GM19035 (cell line): ENCODE results near the gene ZMYM4.
"Not testable (repeated sequence)": the region's sequence is repeated elsewhere in the genome, so short reads cannot be mapped to it uniquely, and the experiment has no call there.

Experiments
- ATAC-seq: cut with Tn5 transposase; IDR thresholded peaks from one replicate; pipeline ENCODE4 v1.9.1; 2021; ENCODE audit not compliant: unreplicated experiment

ZMYM4 gene

DNA sequence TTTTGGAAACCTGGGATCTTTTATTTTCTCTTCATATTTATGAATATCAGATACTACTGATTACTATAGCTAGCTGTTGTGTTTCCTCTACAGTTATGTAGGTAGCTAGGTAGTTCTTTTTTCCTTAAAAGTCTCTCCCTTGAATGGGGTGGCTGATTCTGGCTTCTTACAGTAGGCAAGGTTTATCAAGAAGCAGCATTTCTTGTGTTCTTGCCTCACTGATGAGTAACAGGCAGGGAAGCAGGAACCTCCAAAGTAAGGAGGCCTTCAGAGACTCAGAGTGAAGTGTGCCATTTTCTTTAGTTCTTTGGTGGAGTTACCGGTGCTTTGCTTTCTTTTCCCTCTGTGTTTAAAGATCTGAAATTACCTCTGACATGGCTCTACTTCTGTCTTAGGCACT lies 56.0 kb downstream of the ZMYM4 start:
- ATAC-seq: no peak

GRCh38 chr1:35326246-35326866 lies 57.8 kb downstream of the ZMYM4 start:
- no peak for ATAC-seq

- not testable (repeated sequence) for ATAC-seq
Observed at GRCh38 chr1:35331618-35332017, 63.1 kb downstream of the ZMYM4 start.

DNA sequence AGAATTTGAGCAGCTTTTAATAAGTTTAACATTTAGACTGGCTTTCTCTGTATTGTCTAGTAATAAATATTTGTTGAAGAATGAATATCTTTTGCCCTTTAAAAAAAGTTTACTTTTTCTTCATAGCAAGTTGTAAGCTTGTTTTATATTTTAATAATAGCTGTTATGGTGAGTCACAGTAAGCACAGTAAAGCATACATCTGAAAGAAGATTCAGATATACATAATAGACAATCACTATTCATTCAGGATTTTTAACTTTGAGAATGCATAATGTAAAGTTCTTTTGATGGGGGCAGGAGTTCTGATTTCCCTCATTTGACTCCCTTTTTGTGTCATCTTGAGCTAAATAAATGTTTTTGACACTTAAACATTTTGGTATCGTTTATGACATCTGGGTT lies 66.0 kb downstream of the ZMYM4 start:
- no peak for ATAC-seq

DNA sequence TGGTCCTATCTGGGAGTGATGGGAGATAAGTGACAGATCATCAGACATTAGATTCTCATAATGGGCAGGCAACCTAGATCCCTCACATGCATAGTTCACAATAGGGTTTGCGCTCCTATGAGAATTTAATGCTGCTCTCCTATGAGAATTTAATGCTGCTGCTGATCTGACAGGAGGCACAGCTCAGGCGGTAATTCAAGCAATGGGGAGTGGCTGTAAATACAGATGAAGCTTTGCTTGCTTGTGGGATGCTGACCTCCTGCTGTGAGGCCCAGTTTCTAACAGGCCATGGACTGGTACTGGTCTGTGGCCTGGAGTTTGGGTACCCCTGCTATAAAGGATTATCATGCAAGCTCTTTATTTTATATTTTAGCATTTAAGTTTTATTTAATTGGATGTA lies 72.0 kb downstream of the ZMYM4 start:
- ATAC-seq: no peak

DNA sequence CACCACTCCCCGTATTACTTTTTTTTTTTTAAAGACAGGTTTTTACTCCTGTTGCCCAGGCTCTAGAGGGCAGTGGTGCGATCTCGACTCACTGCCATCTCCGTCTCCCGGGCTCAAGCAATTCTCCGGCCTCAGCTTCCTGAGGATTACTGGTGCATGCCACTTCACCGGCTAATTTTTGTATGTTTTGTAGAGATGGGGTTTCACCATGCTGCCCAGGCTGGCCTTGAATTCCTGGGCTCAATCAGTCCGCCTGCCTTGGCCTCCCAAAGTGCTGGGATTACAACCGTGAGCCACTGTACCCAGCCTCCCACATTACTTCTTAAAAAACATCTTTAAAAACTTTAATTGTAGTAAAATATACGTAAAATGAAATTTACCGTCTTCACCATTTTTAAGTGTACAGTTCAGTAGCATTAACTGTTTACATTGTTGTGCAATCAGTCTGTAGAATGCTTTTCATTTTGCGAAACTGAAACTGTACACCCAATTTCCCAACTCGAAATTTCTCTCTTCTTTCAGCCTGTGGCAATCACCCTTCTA lies 77.0 kb downstream of the ZMYM4 start:
- ATAC-seq: no peak

DNA sequence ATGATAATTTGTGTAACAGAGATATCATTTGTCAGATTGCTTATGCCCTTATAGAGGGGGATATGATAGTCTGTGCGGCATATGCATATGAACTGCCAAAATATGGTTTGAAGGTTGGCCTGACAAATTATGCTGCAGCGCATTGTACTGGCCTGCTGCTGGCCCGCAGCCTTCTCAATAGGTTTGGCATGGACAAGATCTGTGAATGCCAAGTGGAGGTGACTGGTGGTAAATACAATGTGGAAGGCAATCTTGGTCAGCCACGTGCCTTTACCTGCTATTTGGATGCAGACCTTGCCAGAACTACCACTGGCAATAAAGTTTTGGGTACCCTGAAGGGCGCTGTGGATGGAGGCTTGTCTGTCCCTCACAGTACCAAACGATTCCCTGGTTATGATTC lies 82.4 kb downstream of the ZMYM4 start:
- ATAC-seq: no peak

GRCh38 chr1:35359995-35360394 lies 91.5 kb downstream of the ZMYM4 start:
- no peak for ATAC-seq

DNA sequence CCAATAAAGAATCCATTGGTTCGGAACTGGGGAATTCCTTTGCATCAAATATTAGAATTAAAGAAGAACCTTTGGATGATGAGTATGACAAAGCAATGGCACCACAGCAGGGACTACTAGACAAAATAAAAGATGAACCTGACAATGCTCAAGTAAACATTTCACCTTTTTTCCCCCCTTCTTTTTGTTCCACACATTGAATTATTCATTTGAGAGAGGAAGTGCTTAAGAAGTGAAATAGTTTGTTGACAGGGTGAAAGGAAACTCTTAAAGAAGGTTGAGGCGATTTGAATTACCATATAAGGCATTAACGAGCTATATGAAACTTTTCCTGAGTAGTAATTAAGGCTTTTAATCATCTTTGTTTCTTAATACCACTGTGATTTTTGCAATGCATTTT lies 93.1 kb downstream of the ZMYM4 start:
- ATAC-seq: no peak

GRCh38 chr1:35364741-35365140 lies 96.2 kb downstream of the ZMYM4 start:
- no peak for ATAC-seq

DNA sequence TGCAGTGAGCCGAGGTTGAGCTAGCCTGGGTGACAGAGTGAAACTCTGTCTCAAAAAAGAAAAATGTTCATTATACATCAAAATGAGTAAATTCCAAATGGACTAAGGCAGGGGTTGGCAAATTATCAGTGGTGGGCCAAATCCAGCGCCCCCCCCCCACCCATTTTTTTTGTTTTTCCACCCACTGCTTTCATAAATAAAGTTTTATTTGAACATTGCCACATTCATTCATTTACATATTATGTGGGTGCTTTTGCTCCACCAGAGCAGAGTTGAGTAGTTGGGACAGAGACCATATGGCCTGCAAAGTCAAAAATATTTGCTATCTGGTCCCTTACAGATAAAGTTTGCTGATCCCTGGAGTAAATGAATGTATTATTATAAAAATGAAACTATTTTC lies 99.4 kb downstream of the ZMYM4 start:
- ATAC-seq: no peak

DNA sequence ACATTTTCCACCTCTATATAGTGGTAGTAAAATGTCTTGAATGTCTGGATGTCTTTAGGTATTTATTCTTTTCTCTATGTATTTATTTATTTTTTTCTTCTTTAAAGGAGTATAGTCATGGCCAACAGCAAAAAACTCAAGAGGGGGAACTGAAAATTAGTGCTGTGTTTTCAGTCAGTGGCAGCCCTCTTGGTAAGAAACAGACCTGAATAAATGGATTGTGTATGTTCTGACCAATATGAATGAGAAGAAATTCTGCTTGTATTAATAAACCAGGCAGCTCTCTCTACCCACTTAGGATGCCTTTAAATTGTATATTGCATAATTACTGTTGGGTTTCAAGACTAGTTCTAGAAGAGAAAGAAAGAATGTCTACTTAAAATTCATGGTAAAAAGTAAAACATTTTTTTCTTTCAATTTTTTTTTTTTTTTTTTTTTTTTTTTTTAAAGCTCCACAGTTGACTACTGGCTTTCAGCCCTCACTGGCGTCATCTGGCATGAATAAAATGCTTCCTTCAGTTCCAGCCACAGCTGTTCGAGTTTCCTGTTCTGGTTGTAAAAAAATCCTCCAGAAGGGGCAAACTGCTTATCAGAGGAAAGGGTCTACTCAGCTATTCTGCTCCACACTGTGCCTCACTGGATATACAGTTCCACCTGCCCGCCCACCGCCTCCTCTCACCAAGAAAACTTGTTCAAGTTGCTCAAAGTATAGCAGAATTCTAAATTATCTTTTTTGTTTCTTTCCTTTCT lies 101.6 kb downstream of the ZMYM4 start:
- no peak for ATAC-seq

GRCh38 chr1:35371506-35371905 lies 103.0 kb downstream of the ZMYM4 start:
- ATAC-seq: no peak

- no peak for ATAC-seq
Observed at GRCh38 chr1:35377555-35377954, 109.0 kb downstream of the ZMYM4 start.

GRCh38 chr1:35379317-35380000 lies 111.0 kb downstream of the ZMYM4 start:
- no peak for ATAC-seq

- not testable (repeated sequence) for ATAC-seq
Observed at GRCh38 chr1:35380111-35380510, 111.6 kb downstream of the ZMYM4 start.

GRCh38 chr1:35382107-35382506 lies 113.6 kb downstream of the ZMYM4 start:
- ATAC-seq: no peak

DNA sequence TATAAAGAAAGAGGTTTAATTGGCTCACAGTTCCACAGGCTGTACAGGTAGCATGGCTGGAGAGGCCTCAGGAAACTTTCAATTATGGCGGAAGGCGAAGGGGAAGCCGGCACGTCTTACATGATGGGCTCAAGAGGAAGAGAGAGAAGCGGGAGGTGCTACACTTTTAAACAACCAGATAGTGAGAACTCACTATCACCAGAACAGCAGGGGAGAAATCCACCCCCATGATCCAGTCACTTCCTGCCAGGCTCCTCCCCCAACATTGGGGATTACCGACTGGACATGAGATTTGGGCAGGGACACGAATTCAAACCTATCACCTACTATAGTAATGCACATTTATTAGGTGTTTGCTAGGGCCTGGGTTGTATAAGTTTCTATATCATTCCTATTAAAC lies 117.8 kb downstream of the ZMYM4 start:
- ATAC-seq: no peak

DNA sequence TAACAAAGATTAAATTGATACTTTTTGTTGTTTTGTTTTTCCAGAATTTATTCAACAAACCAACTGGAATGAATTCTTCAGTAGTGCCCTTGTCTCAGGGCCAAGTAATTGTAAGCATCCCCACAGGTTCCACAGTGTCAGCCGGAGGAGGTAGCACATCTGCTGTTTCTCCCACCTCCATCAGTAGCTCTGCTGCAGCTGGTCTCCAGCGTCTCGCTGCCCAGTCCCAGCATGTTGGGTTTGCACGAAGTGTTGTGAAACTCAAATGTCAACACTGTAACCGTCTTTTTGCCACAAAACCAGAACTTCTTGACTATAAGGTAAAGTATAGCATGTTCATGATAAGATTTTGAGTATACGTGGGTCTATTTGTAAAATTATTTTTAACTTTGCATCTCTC lies 118.5 kb downstream of the ZMYM4 start:
- no peak for ATAC-seq

DNA sequence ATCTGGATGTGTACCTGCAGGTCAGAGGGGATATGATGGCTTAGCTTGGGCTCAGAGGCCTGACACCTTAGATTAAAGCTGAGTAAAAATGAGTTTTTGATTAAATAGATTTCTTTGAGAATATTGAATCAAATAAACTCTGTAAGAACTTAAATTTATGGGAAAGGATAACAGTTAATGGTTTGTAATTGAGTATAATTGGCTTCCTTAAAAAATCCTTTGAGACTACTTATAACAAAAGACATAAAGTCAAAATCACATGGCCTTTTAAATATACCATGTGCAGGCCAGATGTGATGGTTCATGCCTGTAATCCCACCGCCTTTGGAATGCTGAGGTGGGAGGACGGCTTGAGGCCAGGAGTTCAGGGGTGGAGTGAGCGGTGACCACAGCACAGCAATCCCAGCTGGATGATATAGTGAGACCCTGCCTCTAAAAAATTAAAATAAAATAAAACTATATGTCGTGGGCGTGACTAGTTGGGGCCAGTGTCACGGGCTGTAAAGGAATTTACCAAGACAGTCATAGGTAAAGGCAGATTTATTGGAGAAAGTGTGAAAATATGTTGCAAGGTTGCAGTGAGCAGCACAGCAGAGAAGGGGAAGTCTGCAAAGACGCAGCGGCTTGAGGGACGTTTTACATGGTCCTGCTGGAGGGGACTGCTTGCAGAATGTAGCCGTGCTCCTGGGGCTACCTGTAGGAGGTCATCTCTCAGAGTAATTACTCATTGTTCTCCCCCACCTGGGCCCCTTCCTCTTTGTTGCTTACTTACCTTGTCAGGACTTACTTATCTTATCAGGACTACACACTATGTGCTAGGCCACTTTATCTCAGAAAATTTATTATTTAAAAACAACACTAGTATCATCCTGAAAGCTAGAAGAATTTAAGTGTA lies 122.3 kb downstream of the ZMYM4 start:
- no peak for ATAC-seq

DNA sequence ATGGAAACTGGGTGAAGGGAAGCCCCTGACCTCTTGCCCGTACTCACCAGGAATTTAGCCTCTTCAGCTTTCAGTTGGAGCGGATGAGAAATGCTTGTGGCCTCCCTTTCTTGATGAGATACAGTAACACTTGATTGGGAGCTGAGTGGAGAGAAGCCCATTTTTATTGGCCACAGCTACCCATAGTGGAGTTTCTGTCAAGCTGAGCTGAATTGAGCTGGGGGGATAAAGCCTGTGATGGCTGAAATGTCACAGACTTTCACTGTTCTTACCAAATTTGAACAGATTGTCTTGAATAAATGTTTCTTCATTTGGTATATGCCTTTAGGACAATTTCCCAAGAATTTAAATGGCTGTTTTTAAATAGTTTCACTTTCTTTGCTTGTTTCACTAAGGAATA lies 125.9 kb downstream of the ZMYM4 start:
- no peak for ATAC-seq
